Measurements from ENCODE around the gene MT1HL1.
"Not testable (repeated sequence)": the region's sequence is repeated elsewhere in the genome, so short reads cannot be mapped to it uniquely, and the experiment has no call there.

MT1HL1 gene

GRCh38 chr1:236975461-236975860 lies 28.8 kb downstream of the MT1HL1 start:
- DNase-seq (ENCODE audit: low read depth): no peak

GRCh38 chr1:236974025-236974424 lies 30.2 kb downstream of the MT1HL1 start:
- DNase-seq (ENCODE audit: low read depth): not testable (repeated sequence)

- no peak for DNase-seq (ENCODE audit: low read depth)
These were observed 37.6 kb downstream of the MT1HL1 start for GRCh38 chr1:236966636-236967035.

- no peak for DNase-seq (ENCODE audit: low read depth)
These were observed 40.3 kb downstream of the MT1HL1 start for GRCh38 chr1:236963920-236964319.

DNA sequence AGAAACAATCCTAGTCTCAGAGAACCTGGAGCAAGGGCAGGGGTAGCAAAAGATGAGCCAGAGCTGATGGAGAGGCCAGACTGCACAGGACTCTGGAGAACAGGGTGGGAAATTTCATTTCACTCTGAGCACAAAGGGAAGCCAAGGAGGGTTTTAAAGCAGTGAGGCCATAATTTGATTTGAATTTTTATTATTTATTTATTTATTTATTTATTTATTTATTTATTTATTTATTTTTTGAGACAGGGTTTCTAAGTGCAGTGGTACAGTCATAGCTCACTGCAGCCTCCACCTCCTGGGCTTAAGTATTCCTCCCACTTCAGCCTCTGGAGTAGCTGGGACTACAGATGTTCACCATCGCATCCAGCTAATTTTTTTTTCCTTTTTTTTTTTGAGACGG lies 45.1 kb downstream of the MT1HL1 start:
- no peak for DNase-seq (ENCODE audit: low read depth)

DNA sequence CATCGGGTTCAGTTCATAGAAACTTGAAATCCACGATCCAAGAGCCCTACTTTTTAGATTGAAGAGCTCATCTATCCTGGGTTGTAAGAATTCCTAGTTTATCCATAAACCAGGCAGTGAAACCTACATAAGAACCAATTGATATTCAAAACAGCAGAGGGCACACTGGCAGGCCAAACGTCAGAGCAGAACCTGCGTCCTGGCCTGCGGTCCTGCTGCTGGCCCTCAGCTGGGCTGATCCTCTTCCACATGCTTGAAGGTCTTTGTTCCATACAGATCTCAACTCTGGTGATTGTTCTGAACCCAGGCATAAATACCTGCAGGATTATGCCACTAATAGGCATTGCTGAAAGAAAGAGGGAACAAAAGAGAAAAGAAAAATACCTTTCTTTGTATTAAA lies 47.0 kb downstream of the MT1HL1 start:
- no peak for DNase-seq (ENCODE audit: low read depth)
